Myocyte (in vitro differentiated cells): Measurements from ENCODE around the gene RAPH1. TPM values are rescaled to one million over a fixed set of nuclear protein-coding genes. Genes with fewer than 3 reads are reported as not detected.

ENCODE experiments used
- DNase-seq: peaks from one replicate; pipeline ENCODE4 v3.0.0-alpha.2; 2012; ENCODE audit warnings: low read depth
- total RNA-seq: library from RNA; depleted of rRNA; stranded (reverse); fragments of >200 nt; gene quantifications from 2 replicates; pipeline ENCODE4 v1.2.3, GENCODE V29; 2014

Gene RAPH1
- total RNA-seq, 1 donor from 2014 or later, result 41.3 TPM

- DNase-seq, result peak; percentile 77
These were observed 50.6 kb downstream of the RAPH1 start for GRCh38 chr2:203484266-203485112.

- no peak for DNase-seq
These were observed 54.5 kb downstream of the RAPH1 start for GRCh38 chr2:203480623-203481022.

GRCh38 chr2:203476881-203477280 is 58.2 kb downstream of the RAPH1 start:
- DNase-seq, result no peak

- DNase-seq, result no peak
These were observed 63.8 kb downstream of the RAPH1 start for GRCh38 chr2:203471323-203471722.

- no peak for DNase-seq
These were observed 64.7 kb downstream of the RAPH1 start for GRCh38 chr2:203470371-203470770.

DNA sequence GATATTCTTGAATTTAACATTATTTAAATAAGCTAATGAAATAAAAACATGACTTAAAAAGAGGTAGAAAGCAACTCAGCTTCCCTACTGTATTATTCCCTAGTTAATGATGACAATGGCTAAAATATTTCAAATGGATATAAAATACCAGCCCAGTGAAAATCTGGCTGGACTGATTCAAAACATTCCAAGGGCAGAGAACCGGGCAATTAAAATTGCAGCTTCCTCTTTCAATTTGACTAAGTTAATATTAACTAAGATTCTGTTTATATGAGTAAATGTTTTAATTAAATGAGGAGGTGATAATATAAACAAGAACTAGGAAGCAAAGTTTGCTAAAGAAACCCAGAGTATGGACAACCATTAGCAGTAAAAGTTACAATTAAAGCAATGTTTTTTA is 65.6 kb downstream of the RAPH1 start:
- DNase-seq, result no peak

- DNase-seq, result no peak
These were observed 71.8 kb downstream of the RAPH1 start for GRCh38 chr2:203463266-203463678.

- DNase-seq, result no peak
These were observed 72.8 kb downstream of the RAPH1 start for GRCh38 chr2:203462308-203462707.

- DNase-seq, result no peak
These were observed 73.4 kb downstream of the RAPH1 start for GRCh38 chr2:203461746-203462145.

GRCh38 chr2:203455209-203455608 is 79.9 kb downstream of the RAPH1 start:
- no peak for DNase-seq

GRCh38 chr2:203453858-203454451 is 81.1 kb downstream of the RAPH1 start:
- DNase-seq, result peak; percentile 64

GRCh38 chr2:203451689-203452088 is 83.4 kb downstream of the RAPH1 start:
- DNase-seq, result no peak

DNA sequence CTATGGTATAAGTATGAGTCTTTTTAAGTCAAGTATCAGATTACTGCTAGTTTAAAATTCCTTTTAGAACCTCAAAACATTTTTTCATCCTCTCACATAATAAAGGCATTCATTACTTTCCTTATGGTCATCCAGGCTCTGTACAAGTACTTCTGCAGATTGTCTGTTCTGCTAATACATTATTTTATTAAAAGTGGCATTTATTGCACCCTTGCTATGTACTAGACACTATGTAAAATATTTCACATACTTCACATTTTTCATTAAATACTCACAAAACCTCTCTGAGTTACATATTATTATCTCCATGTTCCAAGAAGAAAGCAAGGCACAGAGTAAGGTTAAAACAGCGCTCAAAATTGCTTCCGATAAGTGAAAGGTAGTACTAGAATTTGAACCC is 84.1 kb downstream of the RAPH1 start:
- DNase-seq, result no peak

- DNase-seq, result no peak
These were observed 84.5 kb downstream of the RAPH1 start for GRCh38 chr2:203450561-203450960.

DNA sequence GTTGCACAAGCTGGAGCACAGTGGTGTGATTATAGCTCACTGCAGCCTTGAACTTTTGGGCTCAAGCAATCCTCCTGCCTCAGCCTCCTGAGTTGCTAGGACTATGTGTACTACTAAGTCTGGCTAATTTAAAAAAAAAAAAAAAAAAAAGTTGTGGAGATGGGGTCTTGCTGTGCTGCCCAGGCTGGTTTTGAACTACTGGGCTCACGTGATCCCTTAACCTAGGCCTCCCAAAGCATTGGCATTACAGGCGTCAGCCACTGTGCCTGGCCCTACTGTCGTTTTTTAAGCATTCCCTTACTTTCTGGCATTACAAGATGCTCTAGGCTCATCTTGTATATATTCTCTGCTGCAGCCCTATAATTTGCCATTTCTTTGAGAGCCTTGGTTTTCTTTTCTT is 88.3 kb downstream of the RAPH1 start:
- no peak for DNase-seq

- peak; percentile 43 for DNase-seq
These were observed 89.0 kb downstream of the RAPH1 start for GRCh38 chr2:203446071-203446481.

GRCh38 chr2:203444738-203445137 is 90.4 kb downstream of the RAPH1 start:
- no peak for DNase-seq

GRCh38 chr2:203442463-203442862 is 92.6 kb downstream of the RAPH1 start:
- DNase-seq, result no peak

DNA sequence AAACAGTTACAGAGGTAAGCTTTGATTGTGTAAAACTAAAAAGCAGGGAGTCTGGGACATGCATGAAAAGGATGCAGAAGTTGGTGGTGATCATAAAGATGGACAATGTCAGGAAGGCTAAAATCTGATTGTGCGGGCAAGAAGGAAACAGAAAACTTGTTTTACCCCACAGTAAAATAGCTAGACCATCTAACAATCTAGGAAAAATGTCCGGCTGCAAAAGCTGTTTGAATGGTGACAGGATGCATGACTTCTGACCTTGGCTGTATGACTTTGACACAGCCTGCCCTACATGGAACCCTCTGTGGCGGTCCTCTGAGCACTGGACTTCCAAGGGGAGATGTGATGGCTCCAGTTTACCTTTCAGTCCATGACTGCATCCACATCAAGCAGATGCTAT is 93.6 kb downstream of the RAPH1 start:
- DNase-seq, result no peak

DNA sequence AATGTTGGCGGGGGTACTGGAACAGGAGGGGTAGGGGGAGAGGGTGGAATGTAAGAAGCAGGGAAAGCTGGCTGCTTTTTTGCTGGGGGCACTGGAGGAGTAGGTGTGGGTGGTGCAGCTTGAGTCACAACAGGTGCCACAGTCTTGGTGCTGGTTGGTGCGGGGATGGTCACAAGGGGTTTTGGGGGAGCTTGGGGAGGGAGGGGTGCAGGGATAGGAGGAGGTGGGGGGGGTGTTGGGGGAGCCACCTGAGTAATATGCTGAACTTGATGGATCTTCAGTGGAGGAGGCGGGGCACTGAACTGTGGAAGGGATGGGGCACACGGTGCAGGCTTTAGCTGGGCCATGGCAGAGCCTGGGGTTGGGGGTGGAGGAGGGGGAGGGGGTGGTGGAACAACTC is 94.4 kb downstream of the RAPH1 start:
- no peak for DNase-seq

DNA sequence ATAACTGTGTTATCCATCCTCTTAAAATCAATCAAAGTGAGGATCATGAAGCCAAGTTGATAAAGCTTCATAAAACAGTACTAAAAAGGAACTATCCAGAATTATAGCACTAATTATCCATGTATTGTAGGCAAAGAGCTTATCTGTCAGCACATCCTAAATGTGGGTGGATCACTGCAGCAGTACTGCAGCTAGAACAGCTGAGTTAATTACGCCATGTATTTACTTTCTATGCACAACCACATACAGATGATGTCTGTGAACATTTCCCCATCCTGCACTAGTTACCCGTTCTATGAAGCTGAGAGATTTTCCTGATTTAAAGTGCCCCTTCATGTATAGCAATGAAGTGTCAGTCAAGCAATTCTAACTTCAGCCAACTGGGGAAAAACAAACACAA is 96.6 kb downstream of the RAPH1 start:
- DNase-seq, result no peak

DNA sequence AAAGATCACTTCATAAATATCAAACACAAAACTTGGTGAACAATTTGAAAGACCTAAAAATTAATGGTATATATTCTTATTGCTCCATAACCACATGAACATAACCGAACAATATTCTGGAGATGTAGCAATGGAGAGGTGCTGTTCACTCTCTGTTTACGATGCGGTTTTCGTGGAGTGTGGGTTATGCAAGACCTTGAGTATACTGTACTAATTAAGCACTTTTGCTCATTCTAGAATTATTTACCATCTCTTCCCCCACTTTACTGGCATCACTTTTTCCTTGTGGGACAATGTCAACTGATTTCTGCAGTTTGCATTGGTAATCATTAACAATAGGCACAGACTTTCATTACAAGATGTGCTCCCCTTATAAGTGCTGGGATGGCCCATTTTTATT is 97.6 kb downstream of the RAPH1 start:
- no peak for DNase-seq

- DNase-seq, result no peak
These were observed 98.6 kb downstream of the RAPH1 start for GRCh38 chr2:203436496-203436895.
